Medulla oblongata (tissue), 1 donor: ENCODE data around the gene CS.

Experiments used
- DNase-seq: peaks from one replicate; pipeline ENCODE4 v3.0.0-alpha.2; 2015; ENCODE audit errors: extremely low spot score

CS gene

DNA sequence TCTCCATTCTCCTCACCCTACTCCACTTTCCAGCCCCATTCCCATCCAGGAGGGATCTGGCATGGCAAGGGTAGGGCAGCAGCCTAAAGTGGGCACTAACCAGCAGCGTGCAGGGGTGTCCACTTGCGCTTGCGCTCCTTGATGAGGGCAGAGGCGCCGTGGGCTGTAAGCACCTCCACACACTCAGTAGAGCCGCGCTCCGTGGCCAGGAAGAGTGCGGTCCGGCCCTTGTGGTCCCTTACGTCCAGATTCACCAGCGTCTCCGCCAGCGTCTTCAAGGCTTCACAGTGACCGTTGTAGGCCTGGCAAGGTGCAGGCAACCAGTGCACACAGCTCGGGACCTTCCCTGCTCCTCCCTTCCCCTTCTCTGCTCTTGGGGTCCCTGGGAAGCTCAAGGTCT, 52.2 kb downstream of the CS start:
- DNase-seq = no peak

DNA sequence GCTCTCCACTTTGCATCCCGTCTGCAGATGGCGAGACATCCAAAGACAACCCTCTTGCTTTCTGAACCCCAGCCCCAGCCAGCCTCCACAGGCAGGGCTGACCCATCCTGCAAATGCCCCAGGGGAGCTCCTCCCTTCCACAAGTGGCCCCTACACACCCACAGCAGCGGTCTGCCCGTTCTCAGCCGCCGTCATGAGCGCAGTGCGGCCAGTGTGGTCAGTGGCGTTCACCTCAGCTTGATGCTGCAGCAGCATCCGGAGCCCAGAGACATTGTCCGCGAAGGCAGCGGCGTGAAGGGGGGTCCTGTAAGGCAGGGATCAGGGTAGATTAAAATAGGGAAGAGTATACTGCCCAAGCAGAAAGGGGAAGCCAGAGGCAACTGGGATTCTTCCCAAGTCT, 55.6 kb downstream of the CS start:
- DNase-seq = no peak

- no peak for DNase-seq
Observed at GRCh38 chr12:56243731-56244181, 56.4 kb downstream of the CS start.

DNA sequence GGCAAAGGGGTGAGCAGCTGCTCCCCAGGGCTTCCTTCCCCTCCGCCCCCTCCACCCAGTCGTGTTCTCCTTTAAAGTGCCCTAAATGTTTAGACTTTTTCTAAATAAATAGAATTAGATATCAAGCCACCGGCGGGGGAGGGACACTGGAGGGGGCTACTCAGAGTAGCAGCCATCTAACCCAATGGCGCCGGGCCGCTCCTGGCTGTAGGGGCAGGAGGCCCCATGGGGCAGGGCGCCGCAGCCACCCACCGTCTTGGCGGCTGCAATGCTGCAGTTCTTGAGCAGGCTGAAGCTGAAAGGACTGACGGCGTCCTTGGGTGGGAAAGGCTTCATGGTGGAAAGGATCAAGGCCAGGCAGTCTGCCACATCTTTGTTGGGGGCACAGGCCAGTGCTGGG, 57.1 kb downstream of the CS start:
- no peak for DNase-seq

GRCh38 chr12:56241424-56242303, 58.5 kb downstream of the CS start:
- DNase-seq = no peak

- no peak for DNase-seq
Observed at GRCh38 chr12:56237552-56237951, 62.6 kb downstream of the CS start.

DNA sequence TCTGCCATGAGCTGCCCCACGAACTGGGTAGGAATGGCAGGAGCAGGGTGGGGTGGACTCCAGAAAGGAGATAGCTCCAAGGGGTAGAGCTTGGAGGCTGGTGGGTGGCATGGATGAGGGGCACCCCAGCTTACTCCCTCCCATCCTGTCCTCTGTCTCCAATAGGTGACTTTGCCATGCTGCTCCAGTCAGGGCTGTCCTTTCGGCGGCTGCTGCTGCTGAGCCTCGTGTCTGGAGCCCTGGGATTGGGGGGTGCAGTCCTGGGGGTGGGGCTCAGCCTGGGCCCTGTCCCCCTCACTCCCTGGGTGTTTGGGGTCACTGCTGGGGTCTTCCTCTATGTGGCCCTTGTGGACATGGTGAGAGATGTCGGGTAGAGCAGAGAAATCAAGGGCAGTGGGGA, 63.1 kb downstream of the CS start:
- no peak for DNase-seq

DNA sequence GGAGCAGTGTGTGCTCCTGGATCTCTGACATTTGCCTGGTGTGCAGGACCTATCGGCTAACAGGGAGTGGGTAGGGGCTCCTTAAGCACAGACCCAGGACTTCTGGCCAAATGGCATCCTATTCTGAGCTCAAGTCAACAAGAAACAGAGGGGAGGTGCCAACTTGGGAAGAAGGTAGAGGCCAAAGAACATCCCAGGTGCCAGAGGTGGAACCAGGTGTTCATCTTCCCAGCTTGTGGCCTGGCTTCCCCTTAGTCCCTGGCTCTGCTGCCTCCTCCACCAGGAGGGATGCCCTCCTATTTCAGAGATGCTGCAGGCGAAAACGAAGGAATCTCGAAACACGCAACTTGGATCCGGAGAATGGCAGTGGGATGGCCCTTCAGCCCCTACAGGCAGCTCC, 64.0 kb downstream of the CS start:
- DNase-seq = no peak

GRCh38 chr12:56234746-56235436, 65.2 kb downstream of the CS start:
- no peak for DNase-seq

DNA sequence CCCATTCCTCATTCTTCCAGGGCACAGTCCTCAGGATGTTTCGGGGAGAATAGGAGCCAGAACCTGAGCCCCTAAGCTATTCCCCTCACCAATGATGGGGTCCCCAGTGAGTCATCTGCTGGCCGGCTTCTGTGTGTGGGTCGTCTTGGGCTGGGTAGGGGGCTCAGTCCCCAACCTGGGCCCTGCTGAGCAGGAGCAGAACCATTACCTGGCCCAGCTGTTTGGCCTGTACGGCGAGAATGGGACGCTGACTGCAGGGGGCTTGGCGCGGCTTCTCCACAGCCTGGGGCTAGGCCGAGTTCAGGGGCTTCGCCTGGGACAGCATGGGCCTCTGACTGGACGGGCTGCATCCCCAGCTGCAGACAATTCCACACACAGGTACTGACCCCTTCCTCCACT, 68.9 kb downstream of the CS start:
- DNase-seq = no peak

GRCh38 chr12:56230432-56231183, 69.5 kb downstream of the CS start:
- no peak for DNase-seq

- DNase-seq = no peak
Observed at GRCh38 chr12:56229916-56230431, 70.2 kb downstream of the CS start, which contains the start of gene SLC39A5. Gene SLC39A5, plus strand, starts transcription at chr12:56230051. Its CDS starts 1,224 bp downstream, at chr12:56231275.

DNA sequence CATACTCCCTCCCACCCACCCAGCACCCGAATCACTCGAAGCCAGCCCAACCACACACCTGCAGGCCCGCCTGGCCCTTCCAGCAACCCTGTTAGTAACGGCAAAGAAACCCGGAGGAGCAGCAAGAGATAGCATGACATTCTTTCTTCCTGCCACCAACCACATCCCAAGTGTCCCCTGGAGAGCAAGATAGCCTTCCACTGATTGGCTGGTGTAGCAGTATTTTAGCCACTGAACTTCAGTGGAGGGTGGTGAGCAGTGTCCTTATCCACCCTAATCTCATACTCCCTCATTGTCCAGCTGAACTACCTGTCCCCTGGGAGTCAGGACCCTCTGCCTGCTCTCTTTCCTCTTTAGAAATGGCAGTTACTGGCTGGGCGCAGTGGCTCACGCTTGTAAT, 71.0 kb downstream of the CS start:
- DNase-seq = no peak

DNA sequence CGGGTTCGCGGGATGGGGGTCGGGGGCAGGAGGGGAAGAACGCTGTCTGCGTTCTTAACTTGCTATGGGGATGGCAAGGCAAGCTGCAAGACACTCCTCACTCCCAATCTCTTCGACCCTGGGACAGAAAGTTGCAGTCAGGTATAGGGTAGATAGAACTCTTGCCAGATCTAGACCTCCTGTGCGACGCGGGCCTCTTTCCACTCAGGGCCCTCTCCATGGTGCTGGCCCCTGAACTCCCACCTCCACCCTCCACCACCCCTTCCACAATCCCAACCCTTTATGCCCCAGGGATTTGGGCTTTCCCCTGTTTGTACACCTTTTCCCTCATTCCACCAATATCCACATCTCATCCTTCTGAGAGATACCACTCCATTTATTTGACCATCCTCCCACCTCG, 75.2 kb downstream of the CS start:
- no peak for DNase-seq

DNA sequence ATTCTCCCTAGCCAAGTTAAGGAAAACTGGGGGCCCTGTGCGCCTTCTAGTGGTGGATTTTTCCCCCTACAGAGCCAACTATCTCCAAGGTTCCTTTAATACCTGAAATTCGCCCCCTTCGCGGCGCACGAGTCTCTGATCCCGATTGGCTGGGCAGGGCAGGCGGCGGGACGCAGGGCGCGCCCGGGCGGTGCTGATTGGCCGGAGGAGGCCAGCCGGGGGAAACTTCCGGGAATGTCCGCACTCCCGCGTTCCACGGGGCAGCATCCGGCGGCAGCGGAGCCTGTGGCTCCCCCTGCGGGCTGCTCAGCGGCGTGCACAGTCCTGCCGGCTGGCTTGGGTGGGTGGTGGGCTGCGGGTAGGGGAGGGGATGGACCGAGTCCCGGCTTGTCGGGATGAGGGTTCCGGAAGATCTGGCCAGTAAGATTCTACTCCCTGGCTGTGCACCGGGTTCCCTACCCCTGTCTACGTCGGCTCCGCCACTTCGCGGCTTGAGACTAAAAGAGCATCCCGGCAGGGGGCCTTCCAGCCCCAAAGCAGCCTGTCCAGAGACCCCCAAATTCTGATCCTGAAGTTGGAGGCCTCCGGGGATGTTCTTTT, 75.9 kb downstream of the CS start, which contains the start of gene NABP2:
Gene NABP2 (plus strand): TSS at position 241 of the 600 bp plus-strand sequence. CDS start 515 bp downstream, outside the sequence.
- DNase-seq = peak; percentile 98

DNA sequence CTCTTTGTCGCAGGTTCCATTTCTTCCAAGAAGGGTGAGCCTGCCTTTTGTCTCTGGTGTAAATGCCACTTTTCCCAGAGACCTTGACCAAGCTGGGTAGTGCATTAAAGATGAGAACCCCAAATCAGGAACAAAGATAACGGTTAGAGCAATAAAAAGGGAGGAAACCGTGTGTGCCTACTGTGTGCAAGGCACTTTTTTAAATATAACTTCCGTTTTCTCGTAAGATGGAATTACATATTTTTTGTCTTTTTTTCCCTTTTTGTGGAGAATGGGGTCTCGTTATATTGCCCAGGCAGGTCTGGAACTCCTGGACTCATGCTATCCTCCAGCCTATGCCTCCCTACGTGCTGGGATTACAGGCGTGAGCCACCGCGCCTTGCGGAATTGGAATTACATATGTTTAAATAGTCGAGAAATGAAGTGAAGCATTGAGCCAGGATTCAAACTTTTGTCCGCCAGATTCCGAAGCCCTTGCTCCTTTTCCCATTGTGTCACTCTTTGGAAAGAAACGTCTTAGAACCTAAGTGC, 76.5 kb downstream of the CS start:
- no peak for DNase-seq

GRCh38 chr12:56222531-56222895, 77.6 kb downstream of the CS start:
- DNase-seq = no peak

GRCh38 chr12:56221757-56222530, 78.2 kb downstream of the CS start, which contains the start of gene RNF41:
Gene RNF41, minus strand, starts transcription at chr12:56221922. Its CDS starts 7,875 bp downstream, at chr12:56214047.
- peak; percentile 98 for DNase-seq
